Mononuclear cell (primary cell): Measurements from ENCODE around the gene KRT84. TPM values are rescaled to one million over a fixed set of nuclear protein-coding genes. Genes with fewer than 3 reads are reported as not detected.

Source experiments
- H3K27me3 ChIP-seq: 2 replicates; pipeline ENCODE4 v1.6.0; 2011; ENCODE audit warnings: low read length, control low read depth; ENCODE audit not compliant: insufficient read depth
- H3K4me1 ChIP-seq: 2 replicates; pipeline ENCODE4 v1.5.1; 2011; ENCODE audit warnings: mild to moderate bottlenecking, low read length, control low read depth; ENCODE audit not compliant: insufficient read depth
- H3K4me3 ChIP-seq: 2 replicates; pipeline ENCODE4 v1.5.1; 2011; ENCODE audit warnings: mild to moderate bottlenecking, low read length, moderate library complexity
- H3K9me3 ChIP-seq: 2 replicates; pipeline ENCODE4 v1.5.1; 2011; ENCODE audit warnings: low read depth, mild to moderate bottlenecking, control low read depth, low read length
- total RNA-seq: library from RNA; depleted of rRNA; stranded (reverse); fragments of >200 nt; gene quantifications from one replicate; pipeline ENCODE4 v1.2.3, GENCODE V29; 2012

KRT84 gene
- total RNA-seq, 1 donor = not detected

GRCh38 chr12:52380271-52380694 is 5.2 kb downstream of the KRT84 start:
- no peaks in the 10 kb centered on the region for H3K27me3 ChIP-seq
- H3K9me3 ChIP-seq = no peaks in the 10 kb centered on the region
- H3K4me1 ChIP-seq = no peaks in the 10 kb centered on the region
- H3K4me3 ChIP-seq = no peak overlapping the region

GRCh38 chr12:52379536-52379935 is 5.9 kb downstream of the KRT84 start:
- Histone ChIP-seq H3K9me3 (no peaks in the 10 kb centered on the region), H3K4me1 (no peaks in the 10 kb centered on the region), H3K4me3 (no peak overlapping the region), H3K27me3 (no peaks in the 10 kb centered on the region)

- no peaks in the 10 kb centered on the region for H3K9me3 ChIP-seq
- no peak overlapping the region for H3K4me3 ChIP-seq
- H3K27me3 ChIP-seq = no peaks in the 10 kb centered on the region
- no peaks in the 10 kb centered on the region for H3K4me1 ChIP-seq
Observed at GRCh38 chr12:52378091-52378490, 7.4 kb downstream of the KRT84 start.

GRCh38 chr12:52377266-52377665 is 8.2 kb downstream of the KRT84 start:
- no peaks in the 10 kb centered on the region for H3K4me1 ChIP-seq
- no peak overlapping the region for H3K4me3 ChIP-seq
- no peaks in the 10 kb centered on the region for H3K9me3 ChIP-seq

GRCh38 chr12:52372216-52373154 is 13.0 kb downstream of the KRT84 start:
- Histone ChIP-seq H3K4me1 (no peaks in the 10 kb centered on the region), H3K9me3 (no peaks in the 10 kb centered on the region), H3K4me3 (no peak overlapping the region), H3K27me3 (no peaks in the 10 kb centered on the region)

More at GRCh38 chr12:52377266-52377665, 8.2 kb downstream of the KRT84 start:
- H3K27me3 ChIP-seq = no peaks in the 10 kb centered on the region

GRCh38 chr12:52371716-52372115 is 13.7 kb downstream of the KRT84 start:
- Histone ChIP-seq H3K27me3 (no peaks in the 10 kb centered on the region), H3K4me3 (no peak overlapping the region), H3K4me1 (no peaks in the 10 kb centered on the region), H3K9me3 (no peaks in the 10 kb centered on the region)

- H3K4me1 ChIP-seq = no peaks in the 10 kb centered on the region
- no peak overlapping the region for H3K4me3 ChIP-seq
- no peaks in the 10 kb centered on the region for H3K27me3 ChIP-seq
- no peaks in the 10 kb centered on the region for H3K9me3 ChIP-seq
Observed at GRCh38 chr12:52370926-52371608, 14.4 kb downstream of the KRT84 start.

GRCh38 chr12:52369809-52370208 is 15.6 kb downstream of the KRT84 start:
- H3K4me3 ChIP-seq = no peak overlapping the region
- no peaks in the 10 kb centered on the region for H3K9me3 ChIP-seq
- H3K27me3 ChIP-seq = no peaks in the 10 kb centered on the region
- H3K4me1 ChIP-seq = no peaks in the 10 kb centered on the region

GRCh38 chr12:52369211-52369610 is 16.2 kb downstream of the KRT84 start:
- H3K27me3 ChIP-seq = no peaks in the 10 kb centered on the region
- no peak overlapping the region for H3K4me3 ChIP-seq
- H3K4me1 ChIP-seq = no peaks in the 10 kb centered on the region
- H3K9me3 ChIP-seq = no peaks in the 10 kb centered on the region

- Histone ChIP-seq H3K4me3 (no peak overlapping the region), H3K4me1 (no peaks in the 10 kb centered on the region), H3K27me3 (no peaks in the 10 kb centered on the region), H3K9me3 (no peaks in the 10 kb centered on the region)
Observed at GRCh38 chr12:52368508-52368907, 16.9 kb downstream of the KRT84 start.

GRCh38 chr12:52367876-52368275 is 17.6 kb downstream of the KRT84 start:
- Histone ChIP-seq H3K27me3 (no peaks in the 10 kb centered on the region), H3K9me3 (no peaks in the 10 kb centered on the region), H3K4me3 (no peak overlapping the region), H3K4me1 (no peaks in the 10 kb centered on the region)

GRCh38 chr12:52366738-52367485 is 18.5 kb downstream of the KRT84 start, which contains the start of gene KRT85:
Gene KRT85, minus strand, starts transcription at chr12:52367481. Its CDS starts 76 bp downstream, at chr12:52367405.
- Histone ChIP-seq H3K9me3 (no peaks in the 10 kb centered on the region), H3K4me3 (no peak within 1 kb of the TSS), H3K4me1 (no peaks in the 10 kb centered on the region), H3K27me3 (no peaks in the 10 kb centered on the region)

GRCh38 chr12:52364901-52365489 is 20.5 kb downstream of the KRT84 start:
- H3K4me3 ChIP-seq = no peak overlapping the region
- no peaks in the 10 kb centered on the region for H3K4me1 ChIP-seq
- H3K27me3 ChIP-seq = no peaks in the 10 kb centered on the region
- no peaks in the 10 kb centered on the region for H3K9me3 ChIP-seq

- Histone ChIP-seq H3K27me3 (no peaks in the 10 kb centered on the region), H3K4me3 (no peak overlapping the region), H3K9me3 (no peaks in the 10 kb centered on the region), H3K4me1 (peaks cover under 1% of the 10 kb centered on the region)
Observed at GRCh38 chr12:52364061-52364460, 21.4 kb downstream of the KRT84 start.
